NCI-H2171 (cell line): ENCODE data around the gene BCL2L12.

Experiments
- DNase-seq: peaks from one replicate; lab custom pipeline; 2025; lab: John Stamatoyannopoulos, UW

The BCL2L12 gene

DNA sequence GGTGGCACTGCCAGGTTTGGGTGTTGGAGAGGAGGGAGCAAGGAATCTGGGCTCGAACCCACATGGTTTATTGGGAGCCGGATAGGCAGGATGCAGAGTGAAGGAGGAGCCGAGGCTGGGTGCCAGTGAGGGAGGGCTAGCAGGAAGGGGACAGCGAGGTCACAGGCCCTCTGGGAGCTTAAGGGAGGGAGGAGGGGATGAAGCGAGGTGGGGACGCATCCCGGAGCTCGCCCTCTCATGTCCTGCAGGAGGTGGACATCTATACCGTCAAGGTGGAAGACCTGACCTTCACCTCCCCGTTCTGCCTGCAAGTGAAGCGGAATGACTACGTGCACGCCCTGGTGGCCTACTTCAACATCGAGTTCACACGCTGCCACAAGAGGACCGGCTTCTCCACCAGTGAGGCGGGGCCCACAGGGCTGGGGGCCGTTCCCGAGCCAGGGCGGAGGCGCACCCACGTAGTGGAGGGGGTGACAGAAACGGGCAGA is 20.2 kb downstream of the BCL2L12 start:
- DNase-seq, result no peak

DNA sequence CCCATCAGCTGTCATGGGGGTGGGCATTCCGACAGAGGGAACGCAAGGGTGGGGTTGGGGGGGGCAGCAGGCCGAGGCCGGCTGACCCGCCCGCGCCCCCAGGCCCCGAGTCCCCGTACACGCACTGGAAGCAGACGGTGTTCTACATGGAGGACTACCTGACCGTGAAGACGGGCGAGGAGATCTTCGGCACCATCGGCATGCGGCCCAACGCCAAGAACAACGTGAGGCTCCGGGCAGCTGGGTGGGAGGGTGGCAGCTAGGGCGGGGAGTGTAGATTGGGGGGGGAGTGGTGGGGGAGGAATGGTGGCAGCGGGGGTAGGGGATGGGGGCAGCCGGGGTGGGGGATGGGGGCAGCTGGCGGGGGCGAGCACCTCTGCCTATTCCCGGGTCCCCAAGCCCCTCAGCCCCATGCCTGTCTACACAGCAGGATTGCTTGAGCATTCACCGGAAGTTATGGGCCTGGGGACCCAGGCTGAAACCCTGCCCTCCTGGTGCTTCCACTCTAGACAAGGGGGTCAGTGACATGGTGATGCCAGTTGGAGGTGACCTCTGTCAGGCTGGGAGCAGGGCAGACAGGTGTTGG is 20.9 kb downstream of the BCL2L12 start:
- no peak for DNase-seq

DNA sequence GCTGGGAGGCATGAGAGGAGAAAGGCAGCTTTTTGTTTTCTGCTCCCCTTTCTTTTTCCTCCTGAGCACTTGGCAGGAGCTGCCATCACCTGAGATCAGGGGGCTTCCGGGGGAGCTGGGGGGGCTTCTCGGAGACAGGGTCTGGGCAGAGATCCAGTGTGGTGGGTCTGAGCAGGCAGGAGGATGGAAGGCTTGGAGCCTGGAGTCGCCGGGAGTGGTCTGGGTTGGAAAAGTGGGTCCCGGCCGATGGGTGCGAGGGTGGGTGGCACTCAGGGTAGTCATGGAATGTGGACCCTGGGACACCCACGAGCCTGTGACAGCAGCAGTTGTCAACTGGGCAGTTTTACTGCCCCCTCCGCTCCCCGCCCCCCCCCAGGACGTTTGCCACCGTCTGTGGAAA is 21.4 kb downstream of the BCL2L12 start:
- no peak for DNase-seq

DNA sequence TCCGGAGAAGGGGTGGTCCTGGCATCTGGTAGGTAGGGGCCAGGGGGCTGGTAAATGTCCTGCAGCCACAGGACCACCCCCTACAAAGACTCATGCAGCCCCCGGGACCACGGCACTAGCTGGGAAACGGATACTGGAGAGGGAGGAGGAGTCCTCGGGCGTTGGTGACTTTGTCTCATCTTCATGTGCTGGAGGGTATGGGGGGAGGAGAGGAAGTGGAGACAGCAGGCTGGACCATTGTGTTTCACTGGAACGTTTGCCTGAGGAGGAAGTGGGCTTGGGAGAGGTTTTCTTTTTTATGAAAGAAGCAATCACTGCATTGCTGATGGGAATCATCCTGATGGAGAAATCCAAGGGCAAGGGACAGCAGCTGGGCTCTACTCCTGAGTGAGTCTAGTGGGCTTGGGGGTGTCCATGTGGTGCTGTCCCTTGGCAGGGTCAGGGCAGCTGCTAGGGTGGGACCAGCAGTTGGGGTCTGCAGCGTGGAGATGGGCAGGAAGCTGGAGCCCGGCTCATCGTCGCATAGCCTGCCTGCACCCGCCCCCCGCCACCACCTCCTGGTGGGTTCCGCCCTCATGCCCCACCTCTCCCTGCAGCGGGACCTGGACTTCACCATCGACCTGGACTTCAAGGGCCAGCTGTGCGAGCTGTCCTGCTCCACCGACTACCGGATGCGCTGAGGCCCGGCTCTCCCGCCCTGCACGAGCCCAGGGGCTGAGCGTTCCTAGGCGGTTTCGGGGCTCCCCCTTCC is 22.0 kb downstream of the BCL2L12 start:
- DNase-seq, result no peak

DNA sequence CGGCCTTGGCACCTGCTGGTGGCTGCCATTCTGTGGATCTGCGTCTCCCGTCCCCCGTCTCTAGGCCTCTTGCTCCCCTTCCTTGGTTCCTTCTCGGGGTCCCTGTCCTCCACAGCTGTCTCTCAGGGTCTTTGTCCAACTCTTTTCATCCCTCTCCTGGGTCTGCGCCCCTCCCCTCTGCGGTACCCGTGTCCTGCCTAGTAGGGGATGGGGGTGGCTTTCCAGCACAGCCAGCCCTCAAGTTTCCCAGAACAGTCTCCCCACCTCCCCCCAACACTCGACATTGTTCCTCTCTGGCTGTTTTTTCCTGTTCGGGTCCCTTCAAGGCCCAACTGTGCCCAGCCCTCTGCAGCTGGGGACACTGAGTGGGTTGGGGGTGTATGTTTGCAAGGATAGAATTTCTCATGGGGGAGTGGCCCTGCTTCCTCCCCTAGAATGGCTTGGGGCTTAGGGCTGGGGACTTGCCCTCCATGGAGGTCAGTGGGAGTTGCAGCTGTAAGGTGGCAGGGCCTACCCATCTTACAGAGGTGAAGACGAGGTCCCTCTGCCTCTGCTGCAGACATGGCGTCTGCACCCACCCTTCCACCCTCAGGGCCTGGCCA is 22.9 kb downstream of the BCL2L12 start:
- DNase-seq, result no peak

DNA sequence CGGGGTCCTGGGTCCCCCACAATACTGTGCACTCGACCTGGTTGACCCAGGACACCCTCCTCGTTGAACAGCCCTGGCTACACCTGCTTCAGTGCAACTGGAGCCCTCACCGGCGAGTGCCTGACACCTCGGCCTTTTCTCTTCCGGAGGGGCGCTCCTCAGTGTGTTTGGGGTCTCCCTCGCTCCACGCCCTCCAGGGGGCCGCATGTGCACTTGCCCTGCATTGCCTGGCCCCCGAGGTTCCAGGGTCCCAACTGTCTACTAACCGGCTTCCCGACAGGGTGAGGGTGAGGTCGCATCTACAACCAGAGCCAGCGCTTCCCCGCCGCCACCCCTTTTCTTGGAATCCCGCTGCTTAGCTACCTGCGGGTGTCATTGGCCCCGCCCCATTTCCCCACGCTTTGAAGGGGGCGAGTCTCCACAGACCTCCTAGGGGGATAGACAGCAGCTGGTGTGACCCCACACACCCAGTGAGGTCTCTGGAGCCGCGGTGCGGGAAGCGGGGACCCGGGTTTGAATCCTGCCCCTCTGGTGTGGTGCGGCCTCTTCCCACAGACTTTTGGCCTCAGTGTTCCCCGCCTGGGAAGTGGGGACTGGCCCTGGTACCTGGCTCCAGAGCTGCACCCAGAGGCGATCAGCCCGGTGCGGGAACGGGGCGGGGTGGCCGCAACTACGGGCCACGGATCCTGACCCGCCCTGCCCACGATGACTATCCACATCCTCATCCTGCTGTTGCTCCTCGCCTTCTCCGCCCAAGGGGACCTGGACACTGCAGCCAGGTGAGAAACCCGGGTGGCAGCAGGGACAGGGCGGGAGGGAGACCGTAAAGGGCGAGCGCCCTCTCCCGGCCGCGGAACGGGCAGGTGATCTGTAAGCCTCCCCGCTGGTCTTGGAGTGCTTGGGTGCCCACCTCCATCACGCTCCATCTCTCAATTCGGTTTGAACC is 23.7 kb downstream of the BCL2L12 start, which contains the start of gene ADM5:
TSS of gene ADM5 (plus strand) at position 462 of the 946 bp plus-strand sequence. CDS start at position 706, 244 bp downstream.
- peak; percentile 47 for DNase-seq

DNA sequence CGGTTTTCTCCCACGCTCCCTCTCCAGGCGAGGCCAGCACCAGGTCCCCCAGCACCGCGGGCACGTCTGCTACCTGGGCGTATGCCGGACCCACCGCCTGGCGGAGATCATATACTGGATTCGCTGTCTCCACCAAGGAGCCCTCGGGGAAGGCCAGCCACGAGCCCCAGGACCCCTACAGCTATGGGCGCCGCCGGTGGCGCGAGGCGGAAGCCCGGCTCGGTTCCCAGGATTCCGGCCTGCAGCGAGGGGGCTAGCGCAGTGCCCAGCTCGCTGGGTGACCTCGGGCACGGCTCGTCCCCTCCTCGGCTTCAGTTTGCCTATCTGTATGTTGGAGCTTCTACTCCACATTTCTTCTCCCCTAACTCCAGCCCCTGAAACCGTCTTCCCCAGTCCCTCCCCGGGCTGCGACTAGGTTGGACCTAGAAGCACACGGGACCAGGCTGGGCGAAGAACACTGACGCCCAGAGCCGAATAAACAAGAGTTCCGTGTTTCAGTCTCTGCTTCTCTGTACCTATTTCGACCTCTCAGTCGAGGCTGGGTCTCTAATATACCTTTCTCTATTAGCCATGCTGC is 24.4 kb downstream of the BCL2L12 start:
- DNase-seq, result no peak

DNA sequence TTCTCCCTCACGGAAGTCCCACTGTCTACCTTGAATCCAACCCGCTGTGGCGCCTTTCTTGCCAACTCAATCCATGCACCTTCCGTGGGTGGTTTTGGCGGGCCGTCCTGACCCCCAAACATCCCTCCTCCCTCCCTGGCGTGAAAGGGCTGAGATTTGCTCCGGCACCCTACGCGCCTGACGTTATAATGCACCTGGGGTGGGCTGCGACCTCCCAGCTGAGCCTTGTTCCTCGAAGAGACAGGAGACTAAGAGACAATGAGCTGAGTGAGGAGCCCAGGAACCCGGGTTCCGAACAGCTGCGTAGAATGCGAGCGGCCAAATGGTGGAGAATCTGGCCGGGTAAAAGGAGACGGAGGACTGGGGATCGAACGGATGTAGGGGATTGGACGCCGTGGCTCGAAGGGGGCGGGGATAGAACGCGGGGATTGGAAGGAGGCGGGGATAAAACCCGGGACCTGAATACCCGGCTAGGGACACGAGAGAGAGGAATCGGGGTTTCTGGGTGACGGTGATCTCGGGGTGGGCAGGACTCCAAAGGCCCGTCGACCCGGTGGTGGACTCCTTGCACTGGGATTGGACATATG is 25.0 kb downstream of the BCL2L12 start, which contains the start of gene CPT1C:
TSS of gene CPT1C (plus strand) at position 461 of the 587 bp plus-strand sequence. CDS start 1,137 bp downstream, outside the sequence.
- DNase-seq, result peak; percentile 94

DNA sequence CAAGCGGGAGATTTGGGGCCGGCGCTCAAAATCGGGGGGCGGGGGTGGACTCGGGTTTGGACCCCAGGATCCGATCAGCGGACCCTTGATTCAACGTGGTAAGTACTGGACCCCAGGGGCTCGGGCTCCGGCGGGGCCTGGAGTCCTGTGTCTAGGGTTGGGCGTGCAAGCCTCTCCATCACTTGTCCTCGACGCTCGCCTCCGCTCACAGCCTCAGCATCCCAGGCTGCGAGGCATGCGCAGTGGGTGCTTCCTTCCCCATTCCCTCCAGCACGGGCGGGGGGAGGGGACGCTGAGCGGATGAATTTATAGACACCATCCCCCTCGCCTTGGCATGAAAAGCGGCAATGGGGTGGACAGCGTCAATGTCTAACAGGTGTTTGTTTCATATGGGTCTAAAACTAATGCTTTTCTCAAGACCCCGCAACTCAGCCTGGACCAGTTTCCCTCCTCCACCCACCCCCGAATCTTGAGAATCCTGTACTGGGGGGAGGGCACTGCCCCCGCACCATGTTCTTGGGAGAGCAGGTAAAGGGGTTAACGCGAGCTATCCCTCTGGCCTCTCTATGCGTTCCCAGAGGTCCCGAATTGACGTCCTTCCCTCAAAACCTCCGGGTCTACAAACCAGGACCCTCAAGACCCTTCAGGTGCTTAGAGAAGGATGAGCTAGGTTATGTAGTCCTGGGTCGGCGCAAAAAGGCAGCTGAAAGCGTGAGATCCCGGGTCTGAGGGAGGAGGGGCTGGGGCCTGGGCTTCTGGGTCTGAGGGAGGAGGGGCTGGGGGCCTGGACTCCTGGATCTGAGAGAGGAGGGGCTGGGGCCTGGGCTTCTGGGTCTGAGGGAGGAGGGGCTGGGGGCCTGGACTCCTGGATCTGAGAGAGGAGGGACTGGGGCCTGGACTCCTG is 25.8 kb downstream of the BCL2L12 start:
- peak; percentile 83 for DNase-seq

DNA sequence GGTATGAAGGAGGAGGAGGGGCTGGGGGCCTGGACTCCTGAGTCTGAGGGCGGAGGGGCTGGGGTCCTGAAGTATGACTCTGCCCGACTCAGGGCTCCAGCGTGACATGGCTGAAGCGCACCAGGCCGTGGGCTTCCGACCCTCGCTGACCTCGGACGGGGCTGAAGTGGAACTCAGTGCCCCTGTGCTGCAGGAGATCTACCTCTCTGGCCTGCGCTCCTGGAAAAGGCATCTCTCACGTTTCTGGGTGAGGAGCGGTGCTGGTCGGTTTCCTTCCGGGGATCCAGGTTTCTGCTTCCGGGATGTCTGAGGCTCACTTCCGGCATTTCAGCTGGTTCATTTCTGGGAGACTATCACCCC is 26.4 kb downstream of the BCL2L12 start:
- DNase-seq, result no peak

DNA sequence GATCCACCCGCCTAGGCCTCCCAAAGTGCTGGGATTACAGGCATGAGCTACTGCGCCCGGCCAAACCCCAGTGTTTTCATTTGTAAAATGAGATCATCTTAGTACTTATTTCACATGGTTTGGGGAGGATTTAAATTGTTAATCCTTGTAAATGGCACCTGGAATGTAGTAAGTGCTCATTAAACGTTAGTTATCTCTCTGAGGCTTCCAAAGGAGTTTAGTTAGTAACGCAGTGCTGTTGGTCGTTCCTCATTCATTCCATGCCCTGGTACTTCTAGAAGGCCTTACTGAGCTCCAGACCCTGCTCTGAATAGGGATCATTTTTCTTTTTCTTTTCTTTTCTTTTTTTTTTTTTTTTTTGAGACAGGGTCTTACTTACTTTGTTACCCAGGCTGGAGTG is 30.4 kb downstream of the BCL2L12 start:
- DNase-seq, result no peak

DNA sequence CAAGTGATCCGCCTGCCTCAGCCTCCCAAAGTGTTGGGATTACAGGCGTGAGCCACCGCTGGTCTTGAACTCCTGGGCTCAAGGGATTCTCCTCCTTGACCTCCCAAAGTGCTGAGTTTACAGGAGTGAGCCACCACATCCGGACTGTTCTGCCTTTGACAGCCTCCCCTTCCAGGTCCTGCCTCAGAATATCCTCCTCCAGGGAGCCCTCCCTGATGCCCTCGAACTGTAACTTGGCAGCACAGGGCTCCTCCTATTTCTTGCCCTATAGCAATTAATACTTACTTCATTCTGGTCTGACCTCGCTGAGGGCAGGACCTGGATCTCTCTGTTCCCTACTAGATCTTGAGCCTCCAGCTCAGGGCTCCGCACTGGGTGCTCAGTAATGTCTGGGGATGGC is 31.1 kb downstream of the BCL2L12 start:
- DNase-seq, result no peak

DNA sequence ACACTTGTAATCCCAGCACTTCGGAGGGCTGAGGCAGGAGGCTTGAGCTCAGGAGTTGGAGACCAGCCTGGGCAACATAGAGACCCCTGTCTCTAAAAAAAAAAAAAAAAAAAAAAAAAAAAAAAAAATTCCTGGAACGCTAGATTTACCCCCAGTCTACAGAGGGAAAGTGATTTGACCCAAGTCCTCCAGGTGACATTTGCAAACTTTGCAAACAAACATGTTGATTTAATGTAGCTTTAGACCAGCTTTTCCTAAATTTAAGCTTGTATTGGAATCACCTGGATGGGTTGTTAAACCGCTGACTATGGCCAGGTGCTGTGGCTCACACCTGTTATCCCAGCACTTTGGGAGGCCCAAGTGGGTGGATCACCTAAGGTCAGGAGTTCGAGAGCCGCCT is 33.6 kb downstream of the BCL2L12 start:
- no peak for DNase-seq

DNA sequence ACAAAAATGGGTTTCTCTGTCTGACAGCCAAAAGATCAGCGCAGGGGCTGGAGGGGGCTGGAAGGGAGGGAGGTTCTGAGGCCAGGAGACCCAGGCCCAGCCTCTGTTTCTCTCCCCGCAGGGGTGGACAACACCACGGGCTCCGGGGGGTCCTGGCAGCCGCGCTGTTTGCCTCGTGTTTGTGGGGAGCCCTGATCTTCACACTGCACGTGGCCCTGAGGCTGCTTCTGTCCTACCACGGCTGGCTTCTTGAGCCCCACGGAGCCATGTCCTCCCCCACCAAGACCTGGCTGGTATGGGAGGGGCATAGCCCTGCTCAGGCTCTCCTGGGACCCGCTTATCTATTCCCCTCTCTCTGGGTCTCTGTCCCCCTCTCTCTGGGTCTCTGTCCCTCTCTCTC is 34.8 kb downstream of the BCL2L12 start:
- DNase-seq, result no peak

DNA sequence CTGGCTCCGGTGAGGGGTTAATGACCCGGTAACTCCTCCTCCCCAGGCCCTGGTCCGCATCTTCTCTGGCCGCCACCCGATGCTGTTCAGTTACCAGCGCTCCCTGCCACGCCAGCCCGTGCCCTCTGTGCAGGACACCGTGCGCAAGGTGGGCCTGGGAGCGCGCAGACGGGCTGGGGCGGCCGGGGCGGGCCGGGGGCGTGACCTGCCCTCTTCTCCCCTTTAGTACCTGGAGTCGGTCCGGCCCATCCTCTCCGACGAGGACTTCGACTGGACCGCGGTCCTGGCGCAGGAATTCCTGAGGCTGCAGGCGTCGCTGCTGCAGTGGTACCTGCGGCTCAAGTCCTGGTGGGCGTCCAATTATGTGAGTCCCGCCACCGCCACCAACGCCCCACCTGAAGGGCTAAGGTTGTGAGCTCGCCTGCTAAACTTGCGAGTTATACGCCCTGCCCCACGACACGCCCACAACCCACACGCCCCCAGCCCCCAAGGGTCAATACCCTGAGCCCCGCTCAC is 35.6 kb downstream of the BCL2L12 start:
- DNase-seq, result no peak

DNA sequence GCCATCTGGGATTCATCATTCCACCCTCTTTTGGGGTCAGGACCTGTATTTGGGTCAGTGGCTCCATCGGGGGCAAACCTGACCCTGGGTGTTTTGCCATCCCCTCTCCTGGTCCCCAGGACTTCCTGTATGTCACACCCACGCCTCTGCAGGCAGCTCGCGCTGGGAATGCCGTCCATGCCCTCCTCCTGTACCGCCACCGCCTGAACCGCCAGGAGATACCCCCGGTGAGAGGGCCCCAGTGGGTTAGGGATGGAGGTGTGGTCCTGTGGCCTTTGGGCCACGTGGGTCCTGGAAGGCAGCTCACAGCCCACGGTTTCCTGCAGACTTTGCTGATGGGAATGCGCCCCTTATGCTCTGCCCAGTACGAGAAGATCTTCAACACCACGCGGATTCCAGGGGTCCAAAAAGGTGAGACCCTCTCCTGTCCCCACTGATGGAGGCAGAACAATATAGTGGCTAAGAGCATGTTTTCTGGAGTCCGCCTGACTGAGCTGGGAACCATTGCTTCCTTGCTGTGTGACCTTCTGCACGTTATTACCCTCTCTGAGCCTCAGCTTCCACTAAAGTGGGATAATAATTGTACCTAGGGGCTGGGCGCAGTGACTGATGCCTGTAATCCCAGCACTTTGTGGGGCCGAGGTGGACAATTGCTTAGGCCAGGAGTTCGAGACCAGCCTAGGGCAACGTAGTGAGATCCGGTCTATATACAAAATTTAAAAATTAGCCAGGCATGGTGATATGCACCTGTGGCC is 39.3 kb downstream of the BCL2L12 start:
- DNase-seq, result no peak

DNA sequence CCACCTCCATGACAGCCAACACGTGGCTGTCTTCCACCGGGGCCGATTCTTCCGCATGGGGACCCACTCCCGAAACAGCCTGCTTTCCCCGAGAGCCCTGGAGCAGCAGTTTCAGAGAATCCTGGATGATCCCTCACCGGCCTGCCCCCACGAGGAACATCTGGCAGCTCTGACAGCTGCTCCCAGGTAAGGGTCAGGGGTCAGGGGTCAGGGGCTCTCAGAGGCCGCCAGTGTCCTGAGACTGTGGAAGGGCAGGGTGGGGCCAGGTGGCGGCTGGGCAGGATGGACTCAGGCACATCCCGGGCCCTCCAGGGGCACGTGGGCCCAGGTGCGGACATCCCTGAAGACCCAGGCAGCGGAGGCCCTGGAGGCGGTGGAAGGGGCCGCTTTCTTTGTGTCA is 40.2 kb downstream of the BCL2L12 start:
- no peak for DNase-seq

DNA sequence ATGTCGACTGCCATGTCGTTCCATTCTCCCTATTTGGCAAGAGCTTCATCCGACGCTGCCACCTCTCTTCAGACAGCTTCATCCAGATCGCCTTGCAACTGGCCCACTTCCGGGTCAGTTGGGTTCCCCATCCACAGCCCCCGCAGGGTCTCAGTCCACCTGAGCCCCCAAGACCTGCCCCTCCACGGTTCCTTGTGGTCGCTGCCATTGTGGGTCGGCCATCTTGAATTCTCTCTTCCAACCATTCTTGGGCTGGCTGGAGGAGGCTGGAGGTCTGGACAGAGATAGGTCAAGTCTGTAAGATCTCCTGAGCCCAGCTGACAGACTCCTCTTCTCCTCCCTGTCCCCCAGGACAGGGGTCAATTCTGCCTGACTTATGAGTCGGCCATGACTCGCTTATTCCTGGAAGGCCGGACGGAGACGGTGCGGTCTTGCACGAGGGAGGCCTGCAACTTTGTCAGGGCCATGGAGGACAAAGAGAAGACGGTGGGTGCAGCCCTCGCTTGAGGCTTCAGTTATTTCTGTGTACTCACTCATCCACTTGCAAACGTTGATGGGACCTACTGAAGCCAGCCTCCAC is 44.7 kb downstream of the BCL2L12 start:
- no peak for DNase-seq

DNA sequence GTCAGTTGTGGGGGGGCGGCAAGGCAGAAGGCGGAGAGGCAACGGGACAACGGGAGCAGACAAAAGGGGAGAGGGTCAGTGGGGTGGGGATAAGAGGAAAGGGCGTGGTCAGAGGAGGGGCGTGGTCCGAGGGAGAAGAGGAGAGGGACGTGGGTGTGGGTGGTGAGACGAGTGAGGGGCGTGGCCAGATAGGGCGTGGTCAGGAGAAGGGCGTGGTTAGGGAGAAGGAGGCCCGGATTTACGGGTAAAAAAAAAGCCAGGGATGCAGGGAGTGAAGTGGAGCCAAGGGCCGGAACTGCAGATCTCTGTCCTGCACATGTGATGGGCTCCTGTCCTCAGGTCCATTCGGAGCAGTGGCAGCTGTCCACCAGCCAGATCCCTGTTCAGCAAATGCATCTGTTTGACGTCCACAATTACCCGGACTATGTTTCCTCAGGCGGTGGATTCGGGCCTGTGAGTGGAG is 46.7 kb downstream of the BCL2L12 start:
- no peak for DNase-seq
